Epithelial cell of esophagus (primary cell): ENCODE results near the gene CHRNG.

Source experiments
- DNase-seq: peaks from one replicate; pipeline ENCODE4 v3.0.0; 2010; ENCODE audit warnings: low read depth
- H3K4me3 ChIP-seq: 2 replicates; pipeline ENCODE4 v1.5.1; 2011; ENCODE audit warnings: mild to moderate bottlenecking, low read length, control low read depth
- TF ChIP-seq, protein P1 (sequence below): IDR thresholded peaks from 2 replicates; pipeline ENCODE4 v1.5.1; 2011; ENCODE audit warnings: low read depth, mild to moderate bottlenecking, low read length, control low read depth, inconsistent platforms; ENCODE audit not compliant: insufficient read depth; ENCODE audit errors: missing control alignments

Gene CHRNG

DNA sequence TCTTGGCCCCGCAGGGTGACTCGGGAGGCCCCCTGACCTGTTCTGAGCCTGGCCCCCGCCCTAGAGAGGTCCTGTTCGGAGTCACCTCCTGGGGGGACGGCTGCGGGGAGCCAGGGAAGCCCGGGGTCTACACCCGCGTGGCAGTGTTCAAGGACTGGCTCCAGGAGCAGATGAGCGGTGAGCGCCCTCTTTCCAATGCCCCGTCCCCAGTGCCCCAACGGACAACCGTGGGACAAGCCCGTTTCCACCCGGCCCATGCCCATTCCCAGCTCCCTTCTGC, 16.1 kb upstream of the CHRNG start:
- TF ChIP-seq, protein P1, sequence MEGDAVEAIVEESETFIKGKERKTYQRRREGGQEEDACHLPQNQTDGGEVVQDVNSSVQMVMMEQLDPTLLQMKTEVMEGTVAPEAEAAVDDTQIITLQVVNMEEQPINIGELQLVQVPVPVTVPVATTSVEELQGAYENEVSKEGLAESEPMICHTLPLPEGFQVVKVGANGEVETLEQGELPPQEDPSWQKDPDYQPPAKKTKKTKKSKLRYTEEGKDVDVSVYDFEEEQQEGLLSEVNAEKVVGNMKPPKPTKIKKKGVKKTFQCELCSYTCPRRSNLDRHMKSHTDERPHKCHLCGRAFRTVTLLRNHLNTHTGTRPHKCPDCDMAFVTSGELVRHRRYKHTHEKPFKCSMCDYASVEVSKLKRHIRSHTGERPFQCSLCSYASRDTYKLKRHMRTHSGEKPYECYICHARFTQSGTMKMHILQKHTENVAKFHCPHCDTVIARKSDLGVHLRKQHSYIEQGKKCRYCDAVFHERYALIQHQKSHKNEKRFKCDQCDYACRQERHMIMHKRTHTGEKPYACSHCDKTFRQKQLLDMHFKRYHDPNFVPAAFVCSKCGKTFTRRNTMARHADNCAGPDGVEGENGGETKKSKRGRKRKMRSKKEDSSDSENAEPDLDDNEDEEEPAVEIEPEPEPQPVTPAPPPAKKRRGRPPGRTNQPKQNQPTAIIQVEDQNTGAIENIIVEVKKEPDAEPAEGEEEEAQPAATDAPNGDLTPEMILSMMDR: no peak
- DNase-seq: no peak
- no peak overlapping the region for H3K4me3 ChIP-seq

DNA sequence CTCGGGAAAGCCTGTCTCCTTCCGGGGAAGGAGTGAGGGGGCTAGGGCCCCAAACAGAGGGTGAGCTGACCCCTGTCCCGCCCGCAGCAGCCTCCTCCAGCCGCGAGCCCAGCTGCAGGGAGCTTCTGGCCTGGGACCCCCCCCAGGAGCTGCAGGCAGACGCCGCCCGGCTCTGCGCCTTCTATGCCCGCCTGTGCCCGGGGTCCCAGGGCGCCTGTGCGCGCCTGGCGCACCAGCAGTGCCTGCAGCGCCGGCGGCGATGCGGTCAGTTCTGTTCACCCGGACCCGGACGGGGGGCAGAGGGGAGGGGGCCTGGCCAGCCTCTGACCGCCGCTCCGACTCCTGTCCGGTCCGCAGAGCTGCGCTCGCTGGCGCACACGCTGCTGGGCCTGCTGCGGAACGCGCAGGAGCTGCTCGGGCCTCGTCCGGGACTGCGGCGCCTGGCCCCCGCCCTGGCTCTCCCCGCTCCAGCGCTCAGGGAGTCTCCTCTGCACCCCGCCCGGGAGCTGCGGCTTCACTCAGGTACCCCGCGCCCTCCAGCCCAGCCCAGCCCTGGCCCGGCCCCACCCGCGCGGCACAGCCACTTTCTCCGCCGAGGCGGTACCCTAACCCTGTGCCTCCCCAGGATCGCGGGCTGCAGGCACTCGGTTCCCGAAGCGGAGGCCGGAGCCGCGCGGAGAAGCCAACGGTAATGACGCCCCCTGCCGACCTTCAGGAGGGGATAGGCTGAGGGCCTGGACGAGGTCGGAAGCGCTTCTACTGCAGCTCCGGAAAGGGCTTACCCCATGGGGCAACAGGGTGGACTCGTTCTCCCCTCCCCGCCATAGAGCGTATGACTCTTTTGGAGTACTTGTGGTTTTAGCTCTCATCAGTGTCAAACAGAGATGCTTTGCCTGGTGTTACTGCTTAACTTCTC, 15.6 kb upstream of the CHRNG start:
- DNase-seq: peak; percentile 48
- no peak overlapping the region for H3K4me3 ChIP-seq
- TF ChIP-seq, protein P1: peak; percentile 12

DNA sequence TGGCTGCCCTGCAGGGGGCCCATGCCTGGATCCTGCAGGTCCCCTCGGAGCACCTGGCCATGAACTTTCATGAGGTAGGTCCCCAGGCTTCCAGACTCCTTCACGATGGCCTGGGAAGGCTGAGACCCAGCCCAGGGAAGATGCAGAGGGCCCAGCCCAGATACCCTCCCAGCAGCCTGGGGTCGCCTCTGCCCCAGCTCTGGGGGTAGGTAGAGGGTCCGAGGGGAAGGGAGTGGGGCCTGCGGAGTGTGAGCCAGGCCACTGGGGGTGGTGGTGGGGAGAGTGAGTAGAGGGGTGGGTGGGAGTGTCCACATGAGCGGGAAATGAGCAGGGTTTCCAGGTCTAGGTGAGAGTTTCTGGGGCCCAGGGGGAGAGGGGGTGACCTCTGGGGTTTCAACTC, 14.7 kb upstream of the CHRNG start:
- DNase-seq: no peak
- H3K4me3 ChIP-seq: no peak overlapping the region

DNA sequence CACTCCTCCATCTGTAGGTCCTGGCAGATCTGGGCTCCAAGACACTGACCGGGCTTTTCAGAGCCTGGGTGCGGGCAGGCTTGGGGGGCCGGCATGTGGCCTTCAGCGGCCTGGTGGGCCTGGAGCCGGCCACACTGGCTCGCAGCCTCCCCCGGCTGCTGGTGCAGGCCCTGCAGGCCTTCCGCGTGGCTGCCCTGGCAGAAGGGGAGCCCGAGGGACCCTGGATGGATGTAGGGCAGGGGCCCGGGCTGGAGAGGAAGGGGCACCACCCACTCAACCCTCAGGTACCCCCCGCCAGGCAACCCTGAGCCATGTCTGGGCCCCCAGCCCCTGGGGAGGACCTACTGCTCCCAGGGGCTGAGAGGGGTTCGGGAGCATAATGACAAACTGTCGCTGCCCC, 14.3 kb upstream of the CHRNG start:
- H3K4me3 ChIP-seq: no peak overlapping the region
- TF ChIP-seq, protein P1: no peak
- no peak for DNase-seq

More for the DNA sequence above, 14.7 kb upstream of the CHRNG start:
- TF ChIP-seq, protein P1: no peak

DNA sequence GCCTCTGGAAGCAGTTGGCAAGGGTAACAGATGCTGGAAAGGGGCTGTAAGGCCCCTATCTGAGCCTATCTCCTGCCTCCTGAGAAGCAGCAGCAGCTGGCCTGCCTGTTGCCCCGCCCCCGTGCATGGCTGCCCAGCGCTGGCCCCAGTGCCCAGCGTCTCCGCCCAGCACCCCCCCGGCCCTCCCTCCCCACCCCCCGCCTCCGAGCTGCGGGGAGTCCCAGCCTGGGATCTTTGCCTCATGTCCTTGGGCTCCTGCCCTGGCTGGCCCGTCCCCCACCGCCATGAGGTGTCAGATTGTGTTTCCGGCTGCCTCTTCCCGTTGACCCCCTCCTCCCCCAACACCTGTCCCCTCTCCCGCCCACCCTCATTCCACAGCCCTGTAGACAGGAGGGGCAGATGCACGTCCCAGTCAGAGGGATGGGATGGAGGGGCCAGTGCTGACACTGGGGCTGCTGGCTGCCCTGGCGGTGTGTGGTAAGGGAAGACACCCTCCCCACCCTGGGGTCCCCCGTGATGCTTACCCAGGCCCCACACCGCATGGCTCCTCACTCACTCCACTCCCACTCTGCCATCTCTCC, 13.6 kb upstream of the CHRNG start, which contains the start of gene CHRND:
CHRND (plus strand) TSS at position 370 of the 581 bp plus-strand sequence; CDS start at position 426, 56 bp downstream.
- H3K4me3 ChIP-seq: no peak within 1 kb of the TSS
- no peak for DNase-seq
- TF ChIP-seq, protein P1: no peak

DNA sequence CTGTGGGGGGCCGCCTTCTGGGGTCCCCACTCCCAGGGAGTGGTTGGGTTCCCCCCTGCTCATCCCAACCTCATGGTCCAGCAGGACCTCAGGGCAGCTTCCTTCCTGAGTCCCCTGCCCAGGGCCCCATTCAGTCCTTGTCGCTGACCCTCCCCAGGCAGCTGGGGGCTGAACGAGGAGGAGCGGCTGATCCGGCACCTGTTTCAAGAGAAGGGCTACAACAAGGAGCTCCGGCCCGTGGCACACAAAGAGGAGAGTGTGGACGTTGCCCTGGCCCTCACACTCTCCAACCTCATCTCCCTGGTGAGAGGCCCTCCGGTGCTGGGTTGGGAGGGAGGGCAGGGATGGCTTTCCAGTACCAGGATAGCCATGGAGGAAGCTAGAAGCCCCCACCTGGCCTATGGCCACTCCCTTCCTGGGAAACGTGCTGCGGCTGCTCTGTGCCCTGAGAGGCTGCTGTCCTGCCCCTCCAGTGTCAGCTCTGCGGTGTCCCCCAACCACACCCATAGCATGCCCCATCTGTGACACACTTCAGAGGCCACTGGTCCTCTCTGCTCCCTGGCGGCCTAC, 13.0 kb upstream of the CHRNG start:
- no peak for DNase-seq
- H3K4me3 ChIP-seq: no peak overlapping the region
- TF ChIP-seq, protein P1: no peak
